Fibroblast of mammary gland (primary cell): ENCODE measurements around the gene PI4KA.
"Not testable (repeated sequence)": the region's sequence is repeated elsewhere in the genome, so short reads cannot be mapped to it uniquely, and the experiment has no call there.

Source experiments
- DNase-seq: peaks from one replicate; pipeline ENCODE4 v3.0.0-alpha.2; 2010; ENCODE audit warnings: low read depth
- H3K4me3 ChIP-seq: 2 replicates; pipeline ENCODE4 v1.5.1; 2011; ENCODE audit warnings: low read depth, mild to moderate bottlenecking, low read length, moderate library complexity; ENCODE audit not compliant: control insufficient read depth
- CTCF ChIP-seq: conservative IDR thresholded peaks from 2 replicates; pipeline ENCODE4 v1.5.1; 2011; ENCODE audit warnings: low read depth, low read length, inconsistent platforms; ENCODE audit not compliant: control insufficient read depth, insufficient read depth

Gene PI4KA

GRCh38 chr22:20899827-20900423 is 41.3 kb upstream of the PI4KA start:
- H3K4me3 ChIP-seq, result no peak overlapping the region
- DNase-seq, result no peak
- no peak for TF ChIP-seq CTCF

GRCh38 chr22:20897737-20898136 is 39.1 kb upstream of the PI4KA start:
- DNase-seq, result not testable (repeated sequence)

GRCh38 chr22:20890975-20891374 is 32.4 kb upstream of the PI4KA start:
- no peak overlapping the region for H3K4me3 ChIP-seq
- TF ChIP-seq CTCF, result no peak
- no peak for DNase-seq

More at GRCh38 chr22:20897737-20898136, 39.1 kb upstream of the PI4KA start:
- H3K4me3 ChIP-seq, result not testable (repeated sequence)

- DNase-seq, result no peak
- no peak for TF ChIP-seq CTCF
- no peak overlapping the region for H3K4me3 ChIP-seq
Measured at GRCh38 chr22:20889904-20890540, 31.4 kb upstream of the PI4KA start.

- DNase-seq, result no peak
- no peak for TF ChIP-seq CTCF
Measured at GRCh38 chr22:20889025-20889704, 30.6 kb upstream of the PI4KA start.

GRCh38 chr22:20887375-20887774 is 28.8 kb upstream of the PI4KA start:
- H3K4me3 ChIP-seq, result no peak overlapping the region
- no peak for DNase-seq
- no peak for TF ChIP-seq CTCF

More at GRCh38 chr22:20889025-20889704, 30.6 kb upstream of the PI4KA start:
- no peak overlapping the region for H3K4me3 ChIP-seq
